ENCODE results near the gene PCBP1. TPM values are rescaled to one million over a fixed set of nuclear protein-coding genes. Genes with fewer than 3 reads are reported as not detected.

The PCBP1 gene
- total and polyA plus RNA-seq, 4 donors, result 134 to 453 (median 297) TPM

DNA sequence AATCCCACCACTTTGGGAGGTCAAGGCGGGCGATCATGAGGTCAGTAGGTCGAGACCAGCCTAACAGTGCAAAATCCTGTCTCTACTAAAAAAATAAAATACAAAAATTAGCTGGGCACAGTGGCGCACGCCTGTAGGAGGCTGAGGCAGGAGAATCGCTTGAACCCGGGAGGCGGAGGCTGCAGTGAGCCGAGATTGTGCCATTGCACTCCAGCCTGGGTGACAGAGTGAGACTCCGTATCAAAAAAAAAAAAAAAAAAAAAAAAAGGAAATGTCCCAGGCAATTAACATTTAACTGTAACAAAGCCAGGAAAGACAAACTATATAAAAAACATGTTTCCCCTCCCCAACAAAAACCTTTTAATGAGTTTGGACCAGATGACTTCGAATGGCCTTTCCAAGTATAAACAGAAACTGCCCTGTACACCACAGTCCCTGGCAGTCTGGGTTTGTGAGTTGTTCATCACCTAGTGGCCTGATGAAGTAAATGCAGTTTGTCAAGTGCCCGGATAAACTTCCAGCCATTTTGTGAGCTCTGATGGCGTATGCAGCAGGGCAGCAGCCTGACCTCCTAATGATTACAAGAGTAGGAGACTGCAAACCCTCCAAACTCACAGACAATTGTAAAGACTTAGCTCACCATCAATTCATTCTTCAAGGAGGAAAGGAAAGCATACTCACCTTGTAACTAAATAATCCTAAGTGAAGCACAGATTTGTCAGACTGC is 16.6 kb upstream of the PCBP1 start:
- peak overlapping the region; percentile 35 to 56 for H3K27ac ChIP-seq (ENCODE audit: low read depth in 1 of 2, low read length in 1 of 2)
- peak; percentile 94 for ATAC-seq (ENCODE audit: insufficient read depth, low FRiP score)
- WGBS, 2 donors, result 56 to 65% methylated on average over 12 to 13 of the region's 13 CpGs
- H3K4me3 ChIP-seq, result no peak overlapping the region
- H3K36me3 ChIP-seq (ENCODE audit: control insufficient read depth in 4 of 4, insufficient read depth in 4 of 4, low read length in 4 of 4), result peaks cover 2 to 16% (median 8%) of the 10 kb centered on the region in 4 donors
- TF ChIP-seq, protein P1, sequence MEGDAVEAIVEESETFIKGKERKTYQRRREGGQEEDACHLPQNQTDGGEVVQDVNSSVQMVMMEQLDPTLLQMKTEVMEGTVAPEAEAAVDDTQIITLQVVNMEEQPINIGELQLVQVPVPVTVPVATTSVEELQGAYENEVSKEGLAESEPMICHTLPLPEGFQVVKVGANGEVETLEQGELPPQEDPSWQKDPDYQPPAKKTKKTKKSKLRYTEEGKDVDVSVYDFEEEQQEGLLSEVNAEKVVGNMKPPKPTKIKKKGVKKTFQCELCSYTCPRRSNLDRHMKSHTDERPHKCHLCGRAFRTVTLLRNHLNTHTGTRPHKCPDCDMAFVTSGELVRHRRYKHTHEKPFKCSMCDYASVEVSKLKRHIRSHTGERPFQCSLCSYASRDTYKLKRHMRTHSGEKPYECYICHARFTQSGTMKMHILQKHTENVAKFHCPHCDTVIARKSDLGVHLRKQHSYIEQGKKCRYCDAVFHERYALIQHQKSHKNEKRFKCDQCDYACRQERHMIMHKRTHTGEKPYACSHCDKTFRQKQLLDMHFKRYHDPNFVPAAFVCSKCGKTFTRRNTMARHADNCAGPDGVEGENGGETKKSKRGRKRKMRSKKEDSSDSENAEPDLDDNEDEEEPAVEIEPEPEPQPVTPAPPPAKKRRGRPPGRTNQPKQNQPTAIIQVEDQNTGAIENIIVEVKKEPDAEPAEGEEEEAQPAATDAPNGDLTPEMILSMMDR (IDR thresholded peaks at IDR 0.05; ENCODE audit: control extremely low read depth, extremely low read depth), result peak; percentile 77
- no peaks in the 10 kb centered on the region for H3K27me3 ChIP-seq (ENCODE audit: control insufficient read depth in 3 of 3, insufficient read depth in 3 of 3, low read length in 2 of 3)
- peak; percentile 80 to 93 (median 91) for DNase-seq
- H3K9ac ChIP-seq (ENCODE audit: insufficient read depth in 1 of 2, low read length in 2 of 2), result peak overlapping the region in 1 of 2 donors; percentile 37
- H3K4me1 ChIP-seq (ENCODE audit: control insufficient read depth in 5 of 5, insufficient read depth in 5 of 5, low read length in 5 of 5), result peaks cover 0 to 6% (median 0%) of the 10 kb centered on the region in 5 donors
- no peaks in the 10 kb centered on the region for H3K9me3 ChIP-seq (ENCODE audit: control insufficient read depth in 4 of 4, insufficient read depth in 3 of 4, low read length in 3 of 4)

DNA sequence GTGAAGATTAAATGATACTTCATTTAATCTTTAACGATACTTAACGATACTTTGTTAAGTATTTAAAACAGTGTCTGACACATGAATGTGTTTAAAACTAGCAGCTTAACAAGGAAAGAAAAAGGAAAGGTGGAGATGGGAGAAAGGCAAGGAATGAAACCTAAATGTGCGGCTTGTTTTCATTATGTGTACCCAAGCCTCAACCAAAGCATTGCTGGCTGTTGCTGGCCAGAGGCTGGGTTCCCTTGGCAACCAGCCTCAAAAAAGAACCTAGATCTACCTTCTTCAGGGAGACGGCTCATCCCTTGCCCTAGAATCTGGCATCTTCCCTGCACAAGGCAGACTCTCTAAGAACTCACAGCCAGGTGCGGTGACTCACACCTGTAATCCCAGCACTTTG is 13.8 kb upstream of the PCBP1 start:
- Histone ChIP-seq H3K4me3 (no peak overlapping the region), H3K9ac (ENCODE audit: insufficient read depth in 1 of 2, low read length in 2 of 2) (no peak overlapping the region), H3K9me3 (ENCODE audit: control insufficient read depth in 4 of 4, insufficient read depth in 3 of 4, low read length in 3 of 4) (no peaks in the 10 kb centered on the region), H3K27ac (ENCODE audit: low read depth in 1 of 2, low read length in 1 of 2) (no peak overlapping the region), H3K4me1 (ENCODE audit: control insufficient read depth in 5 of 5, insufficient read depth in 5 of 5, low read length in 5 of 5) (peaks cover 0 to 8% (median 0%) of the 10 kb centered on the region in 5 donors), H3K36me3 (ENCODE audit: control insufficient read depth in 4 of 4, insufficient read depth in 4 of 4, low read length in 4 of 4) (peaks cover 10 to 23% (median 16%) of the 10 kb centered on the region in 4 donors), H3K27me3 (ENCODE audit: control insufficient read depth in 3 of 3, insufficient read depth in 3 of 3, low read length in 2 of 3) (no peaks in the 10 kb centered on the region)
- DNase-seq, result no peak
- no peak for ATAC-seq (ENCODE audit: insufficient read depth, low FRiP score)
- WGBS, 2 donors, result 78 to 84% methylated on average over 5 of the region's 5 CpGs
- TF ChIP-seq, protein P1 (IDR thresholded peaks at IDR 0.05; ENCODE audit: control extremely low read depth, extremely low read depth), result no peak

DNA sequence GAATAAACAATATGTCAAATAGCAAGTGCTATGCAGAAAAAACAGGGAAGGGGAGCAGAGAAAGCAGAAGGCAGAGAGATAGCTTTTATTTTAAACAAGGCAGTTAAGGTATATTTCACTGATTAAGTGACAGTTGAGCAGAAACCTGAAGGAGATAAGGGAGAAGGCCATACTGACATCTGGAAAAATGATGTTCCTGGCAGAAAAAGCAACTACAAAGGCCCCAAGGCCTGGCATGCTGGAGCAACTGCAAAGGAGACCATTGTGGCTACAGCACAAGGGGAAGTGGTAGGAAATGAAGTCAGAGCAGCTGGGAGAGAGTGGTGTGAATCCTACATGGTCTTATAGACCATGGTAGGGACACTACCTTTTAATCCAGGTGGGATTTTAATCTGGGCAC is 8.9 kb upstream of the PCBP1 start:
- no peak overlapping the region for H3K4me3 ChIP-seq
- H3K27ac ChIP-seq (ENCODE audit: low read depth in 1 of 2, low read length in 1 of 2), result no peak overlapping the region
- DNase-seq, result no peak
- H3K4me1 ChIP-seq (ENCODE audit: control insufficient read depth in 5 of 5, insufficient read depth in 5 of 5, low read length in 5 of 5), result peaks cover 0 to 4% (median 0%) of the 10 kb centered on the region in 5 donors
- peak overlapping the region in 1 of 2 donors; percentile 13 for H3K9ac ChIP-seq (ENCODE audit: insufficient read depth in 1 of 2, low read length in 2 of 2)
- H3K9me3 ChIP-seq (ENCODE audit: control insufficient read depth in 4 of 4, insufficient read depth in 3 of 4, low read length in 3 of 4), result no peaks in the 10 kb centered on the region
- peaks cover 19 to 36% (median 29%) of the 10 kb centered on the region in 4 donors for H3K36me3 ChIP-seq (ENCODE audit: control insufficient read depth in 4 of 4, insufficient read depth in 4 of 4, low read length in 4 of 4)
- no peak for ATAC-seq (ENCODE audit: insufficient read depth, low FRiP score)
- H3K27me3 ChIP-seq (ENCODE audit: control insufficient read depth in 3 of 3, insufficient read depth in 3 of 3, low read length in 2 of 3), result no peaks in the 10 kb centered on the region
- TF ChIP-seq, protein P1 (IDR thresholded peaks at IDR 0.05; ENCODE audit: control extremely low read depth, extremely low read depth), result no peak
